Stomach (tissue), 9 donors: ENCODE results near the gene DLGAP5. TPM values are rescaled to one million over a fixed set of nuclear protein-coding genes. Genes with fewer than 3 reads are reported as not detected.
A peak's percentile ranks its signal among the peaks of the same experiment; 100 is the strongest.

Source experiments
- DNase-seq, 2 donors: peaks; one replicate each; pipeline versions ENCODE4 v3.0.0 to v3.0.0-alpha.2; 2013 to 2019
- H3K27ac ChIP-seq, 5 donors: fragments of 200-600 bp in 4 of 5; sonication (generic) in 4 of 5; one replicate each; pipeline ENCODE4 v1.5.1; 2013 to 2019; ENCODE audit warnings: mild to moderate bottlenecking in 1 of 5, moderate library complexity in 1 of 5
- H3K27me3 ChIP-seq, 3 donors: fragments of 200-600 bp; sonication (generic); one replicate each; pipeline ENCODE4 v1.5.1; 2017 to 2019; ENCODE audit warnings: mixed run types in 1 of 3
- H3K36me3 ChIP-seq, 4 donors: fragments of 200-600 bp; sonication (generic); 1 replicate in 3 of 4; 2 replicates in 1 of 4; pipeline ENCODE4 v1.5.1; 2016 to 2019
- H3K4me1 ChIP-seq, 4 donors: fragments of 200-600 bp; sonication (generic); one replicate each; pipeline ENCODE4 v1.5.1; 2016 to 2019
- H3K4me3 ChIP-seq, 4 donors: fragments of 200-600 bp; sonication (generic) in 3 of 4; one replicate each; pipeline ENCODE4 v1.5.1; 2016 to 2019; ENCODE audit warnings: mild to moderate bottlenecking in 1 of 4
- H3K9me3 ChIP-seq, 4 donors: fragments of 200-600 bp; sonication (generic); one replicate each; pipeline ENCODE4 v1.5.1; 2016 to 2019
- CTCF ChIP-seq, 7 experiments: fragments of 450-650 bp in 4 of 7; fragments of 200-600 bp in 3 of 7; sonication (generic) in 3 of 7; IDR thresholded peaks; one replicate each; pipeline ENCODE4 v1.5.1; 2016 to 2019; ENCODE audit warnings: antibody characterized with exemption in 7 of 7, control low read depth in 2 of 7, mild to moderate bottlenecking in 1 of 7
- EP300 ChIP-seq: sonication (generic); formaldehyde crosslinking; IDR thresholded peaks from one replicate; pipeline ENCODE4 v1.6.1; 2017; ENCODE audit warnings: antibody characterized with exemption
- POLR2A ChIP-seq, 4 donors: fragments of 450-650 bp; IDR thresholded peaks; one replicate each; pipeline ENCODE4 v1.6.1; 2016; ENCODE audit warnings: antibody characterized with exemption in 4 of 4, control low read depth in 2 of 4, mild to moderate bottlenecking in 1 of 4, moderate library complexity in 1 of 4
- POLR2AphosphoS5 ChIP-seq, 3 donors: sonication (generic); formaldehyde crosslinking; IDR thresholded peaks; one replicate each; pipeline ENCODE4 v1.6.1; 2016; ENCODE audit warnings: antibody characterized with exemption in 3 of 3
- WGBS, 5 donors: extraction: QIAGEN DNeasy Blood & Tissue Kit in 3 of 5; methylation state at CpG; one replicate each; pipeline versions ENCODE4 v1.1.5 to v1.1.7; 2013 to 2018; 5-methylcytosine and 5-hydroxymethylcytosine counted together
- intact Hi-C: fragments of 100-400 bp; cut with DNase I; formaldehyde crosslinking; loops from one replicate; pipeline ENCODE4 v1.15.1; 2023; ENCODE audit warnings: low total_unique reads
- polyA plus RNA-seq, 3 donors: library from polyadenylated mRNA; stranded (reverse); fragments of 200-250 nt; gene quantifications; one replicate each; pipeline ENCODE4 v1.2.3, GENCODE V29; 2013
- total RNA-seq, 5 donors: library from RNA; depleted of rRNA; stranded (reverse); fragments of >200 nt; gene quantifications; one replicate each; pipeline versions ENCODE4 v1.1.0 to v1.2.3, GENCODE V29; 2014 to 2016
- donor health status: healthy with polysubstance abuse.
- donor health status: Bipolar disorder and iron deficiency.
- donor health status: healthy.

The DLGAP5 gene
- total and polyA plus RNA-seq, 8 donors = 0.45 to 7.7 (median 2.0) TPM

DNA sequence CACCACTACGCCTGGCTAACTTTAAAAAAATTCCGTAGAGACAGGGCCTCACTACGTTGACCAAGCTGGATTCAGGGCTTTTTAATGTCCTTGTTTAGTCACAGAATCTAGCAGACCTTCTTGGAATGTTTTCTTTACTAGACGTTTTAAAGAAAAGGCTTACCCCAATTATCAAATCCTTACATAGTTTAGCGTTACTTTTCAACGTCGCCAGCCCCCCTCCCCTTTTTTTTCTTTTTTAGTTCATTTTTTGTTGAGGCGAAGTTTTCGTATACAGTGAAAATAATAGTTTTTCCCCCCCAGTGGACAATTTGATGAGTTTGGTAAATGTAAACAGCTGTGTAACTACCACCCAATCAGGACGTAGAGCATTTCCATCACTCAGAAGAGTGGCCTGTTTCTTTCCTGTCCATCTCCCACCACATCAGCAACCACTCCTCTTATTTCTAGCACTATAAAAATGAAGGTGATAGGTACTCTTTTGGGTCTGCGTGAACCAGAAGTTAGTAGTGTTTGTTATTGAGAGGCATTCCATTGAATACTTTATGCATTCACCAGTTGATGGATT lies 753 bp upstream of the DLGAP5 start:
- no peak for TF ChIP-seq CTCF (IDR thresholded peaks at IDR 0.05)
- no peak for TF ChIP-seq POLR2AphosphoS5 (IDR thresholded peaks at IDR 0.05)
- no peak for TF ChIP-seq POLR2A (IDR thresholded peaks at IDR 0.05)
- TF ChIP-seq EP300 = no peak
- no peak for DNase-seq
- H3K4me1 ChIP-seq = peaks cover 0 to 22% (median 12%) of the 10 kb centered on the region in 4 donors
- no peaks in the 10 kb centered on the region for H3K9me3 ChIP-seq
- 46 to 65% (median 59%) methylated on average over 11 of the region's 11 CpGs for WGBS, 5 donors
- H3K4me3 ChIP-seq = peak overlapping the region; percentile 53 to 59 (median 54)
- H3K36me3 ChIP-seq = no peaks in the 10 kb centered on the region
- H3K27ac ChIP-seq = peak overlapping the region in 4 of 5 donors; percentile 56 to 79 (median 66)
- intact Hi-C loops = no loop called here
- no peaks in the 10 kb centered on the region for H3K27me3 ChIP-seq

GRCh38 chr14:55190906-55191202 lies 531 bp downstream of the DLGAP5 start:
- Histone ChIP-seq H3K27ac (no peak overlapping the region), H3K27me3 (no peaks in the 10 kb centered on the region), H3K4me3 (peak overlapping the region; percentile 53 to 59 (median 54)), H3K36me3 (no peaks in the 10 kb centered on the region), H3K9me3 (no peaks in the 10 kb centered on the region), H3K4me1 (peaks cover 0 to 22% (median 12%) of the 10 kb centered on the region in 4 donors)
- TF ChIP-seq POLR2AphosphoS5 (IDR thresholded peaks at IDR 0.05) = no peak
- TF ChIP-seq EP300 = no peak
- TF ChIP-seq CTCF (IDR thresholded peaks at IDR 0.05) = no peak
- TF ChIP-seq POLR2A (IDR thresholded peaks at IDR 0.05) = no peak
- 4 to 9% (median 6%) methylated on average over 8 of the region's 8 CpGs for WGBS, 5 donors
- no peak for DNase-seq
- intact Hi-C loops = no loop called here

- H3K4me3 ChIP-seq = no peak overlapping the region
- intact Hi-C loops = no loop called here
- H3K27me3 ChIP-seq = no peaks in the 10 kb centered on the region
- 63 to 90% (median 81%) methylated on average over 4 of the region's 4 CpGs for whole genome bisulfite sequencing, 5 donors
- no peaks in the 10 kb centered on the region for H3K36me3 ChIP-seq
- DNase-seq = no peak
- H3K9me3 ChIP-seq = no peaks in the 10 kb centered on the region
- H3K4me1 ChIP-seq = peaks cover 0 to 22% (median 12%) of the 10 kb centered on the region in 4 donors
- no peak for TF ChIP-seq CTCF (IDR thresholded peaks at IDR 0.05)
- no peak for TF ChIP-seq EP300
- TF ChIP-seq POLR2AphosphoS5 (IDR thresholded peaks at IDR 0.05) = no peak
- no peak for TF ChIP-seq POLR2A (IDR thresholded peaks at IDR 0.05)
- H3K27ac ChIP-seq = no peak overlapping the region
These were observed 2.6 kb downstream of the DLGAP5 start for GRCh38 chr14:55188686-55189295.

DNA sequence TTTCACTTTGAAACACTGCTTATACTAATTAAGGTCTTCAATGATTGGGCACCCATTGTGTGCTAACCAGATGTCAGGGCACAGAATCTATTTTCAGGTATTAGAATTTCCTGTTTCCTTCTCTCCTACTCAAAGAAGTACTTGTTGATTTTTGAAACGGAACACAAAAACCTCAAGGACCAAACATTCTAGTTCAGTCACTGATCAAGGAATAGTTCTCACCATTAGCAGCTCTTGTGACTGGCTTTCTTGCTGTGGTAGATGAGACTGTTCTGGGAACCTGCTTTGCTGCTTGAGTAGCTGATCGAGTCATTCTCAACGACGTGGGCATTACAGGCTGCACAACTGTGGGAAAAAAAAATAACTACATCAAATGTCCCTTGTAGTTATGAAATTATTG lies 11.0 kb downstream of the DLGAP5 start:
- H3K36me3 ChIP-seq = peaks cover 0 to 7% (median 0%) of the 10 kb centered on the region in 4 donors
- H3K4me3 ChIP-seq = no peak overlapping the region
- no peak for DNase-seq
- no peak for TF ChIP-seq POLR2A (IDR thresholded peaks at IDR 0.05)
- TF ChIP-seq POLR2AphosphoS5 (IDR thresholded peaks at IDR 0.05) = no peak
- no peak for TF ChIP-seq EP300
- TF ChIP-seq CTCF (IDR thresholded peaks at IDR 0.05) = no peak
- no peaks in the 10 kb centered on the region for H3K27me3 ChIP-seq
- no peaks in the 10 kb centered on the region for H3K4me1 ChIP-seq
- H3K9me3 ChIP-seq = no peaks in the 10 kb centered on the region
- intact Hi-C loops = no loop called here
- WGBS, 5 donors = 65 to 75% (median 70%) methylated on average over 4 of the region's 4 CpGs
- no peak overlapping the region for H3K27ac ChIP-seq
